H1 (cell line): ENCODE measurements around the gene BLCAP. TPM values are rescaled to one million over a fixed set of nuclear protein-coding genes. Genes with fewer than 3 reads are reported as not detected.

Experiments
- BACH1 ChIP-seq: IDR thresholded peaks from 2 replicates; pipeline ENCODE4 v1.6.1; 2012; ENCODE audit warnings: low read length, improper control_type of control experiment
- BRCA1 ChIP-seq: IDR thresholded peaks from 2 replicates; pipeline ENCODE4 v1.6.1; 2012; ENCODE audit warnings: low read depth, low read length, improper control_type of control experiment
- CHD7 ChIP-seq: fragments of 300-600 bp; sonication (generic); IDR thresholded peaks from 2 replicates; pipeline ENCODE4 v1.7.1; 2012; ENCODE audit warnings: low read length, moderate library complexity, mild to moderate bottlenecking, inconsistent platforms; ENCODE audit not compliant: insufficient replicate concordance
- EZH2 ChIP-seq: fragments of 200-600 bp; sonication (generic); IDR thresholded peaks from 2 replicates; pipeline ENCODE4 v1.7.1; 2012; ENCODE audit warnings: low read depth, mild to moderate bottlenecking, moderate library complexity, low read length, inconsistent platforms; ENCODE audit not compliant: severe bottlenecking
- FOSL1 ChIP-seq: IDR thresholded peaks from 2 replicates; pipeline ENCODE4 v1.6.1; 2011; ENCODE audit warnings: mild to moderate bottlenecking, low read depth, low read length, moderate library complexity; ENCODE audit not compliant: insufficient read depth
- HDAC6 ChIP-seq: IDR thresholded peaks from one replicate; pipeline ENCODE4 v1.7.1; 2012; ENCODE audit warnings: low read depth, mild to moderate bottlenecking, inconsistent platforms, low read length, moderate library complexity
- JUND ChIP-seq: IDR thresholded peaks from 2 replicates; pipeline ENCODE4 v1.6.1; 2011; ENCODE audit warnings: mild to moderate bottlenecking, improper control_type of control experiment, low read length
- NANOG ChIP-seq: IDR thresholded peaks from 2 replicates; pipeline ENCODE4 v1.6.1; 2011; ENCODE audit warnings: low read length, low read depth, mild to moderate bottlenecking, inconsistent platforms; ENCODE audit not compliant: insufficient read depth, poor library complexity, severe bottlenecking
- POLR2AphosphoS5 ChIP-seq: IDR thresholded peaks from 2 replicates; pipeline ENCODE4 v1.6.1; 2011; ENCODE audit warnings: low read depth, low read length
- RBBP5 ChIP-seq: IDR thresholded peaks from 2 replicates; pipeline ENCODE4 v1.7.1; 2012; ENCODE audit warnings: low read depth, mild to moderate bottlenecking, inconsistent platforms, low read length, moderate library complexity, borderline replicate concordance
- polyA plus RNA-seq, 7 experiments: library from polyadenylated mRNA; depleted of rRNA in 3 of 7; stranded (reverse) in 5 of 7; unstranded in 2 of 7; fragments of >200 nt in 5 of 7; fragments of 200-250 nt in 2 of 7; gene quantifications; 1 replicate in 5 of 7; 2 replicates in 1 of 7; 4 replicates in 1 of 7; pipeline versions ENCODE4 v1.2.1 to v1.2.3, GENCODE V29; 2011 to 2013; ENCODE audit warnings: missing spikeins in 2 of 7, mixed read lengths in 2 of 7
- total RNA-seq: library from RNA; stranded (reverse); fragmentation: NEBNext Ultra II Directional; extraction: Animal tissue kit (Norgen Biotek cat#: 25700); gene quantifications from 2 replicates; pipeline ENCODE4 v1.2.1, GENCODE V29; 2021

The BLCAP gene
- total and polyA plus RNA-seq, 2 of the 8 experiments (the other 6 are each of a cell fraction or from before 2014, with no cell fraction given): 60.3 to 72.2 TPM

DNA sequence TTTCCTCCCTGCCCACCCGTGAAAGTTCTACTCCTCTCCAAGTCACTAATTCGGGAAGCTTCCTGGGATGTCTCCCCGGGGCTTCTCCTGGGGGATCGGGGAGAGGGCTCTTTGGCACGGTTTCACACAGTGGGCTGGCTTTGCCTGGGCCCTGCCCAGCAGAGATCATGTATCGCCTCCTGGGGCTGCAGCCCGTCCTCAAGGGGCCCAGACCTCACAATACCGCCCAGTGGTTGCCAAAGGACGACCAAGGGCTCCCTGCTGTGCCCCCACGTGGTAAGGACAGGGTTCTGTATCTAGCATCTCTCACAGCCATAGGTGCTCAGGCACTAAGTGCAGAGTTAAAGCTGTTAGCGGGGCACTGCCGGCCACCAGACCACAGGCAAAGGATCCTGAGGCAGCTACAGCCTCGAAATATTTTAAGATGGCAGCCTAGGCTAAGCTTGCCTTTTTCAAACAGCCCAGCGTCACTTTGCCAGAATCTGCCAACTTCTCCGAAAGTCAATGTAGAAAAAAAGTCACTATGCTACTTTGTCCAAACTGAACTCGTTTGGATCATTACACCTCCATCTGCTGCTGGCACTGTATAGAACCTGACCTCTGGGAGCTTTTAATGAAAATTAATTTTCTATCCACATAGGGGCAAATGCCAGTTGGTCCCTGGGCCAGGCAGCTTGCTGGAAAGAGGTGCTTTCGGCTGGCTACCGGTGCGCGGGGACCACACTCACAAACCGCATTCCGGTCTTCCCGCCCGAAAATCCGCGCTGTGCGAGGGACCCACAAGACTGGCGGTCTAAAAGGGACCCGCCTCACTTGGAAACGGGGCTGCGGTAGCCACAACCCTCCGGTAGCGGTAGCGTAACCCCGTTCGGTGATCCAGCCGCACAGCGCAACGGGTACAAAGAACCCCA is 7.9 kb downstream of the BLCAP start (continued):
- TF ChIP-seq CHD7 (no peak), FOSL1 (no peak), EZH2 (no peak), HDAC6 (no peak), POLR2AphosphoS5 (no peak), BACH1 (no peak), JUND (no peak), NANOG (no peak), RBBP5 (no peak), BRCA1 (no peak)
